H9 (cell line): ENCODE results near the gene DUS2. TPM values are rescaled to one million over a fixed set of nuclear protein-coding genes. Genes with fewer than 3 reads are reported as not detected.

ENCODE experiments used
- DNase-seq: peaks from one replicate; pipeline ENCODE4 v3.0.0-alpha.2; 2017
- H2AFZ ChIP-seq: one replicate; pipeline ENCODE4 v1.6.1; 2013; ENCODE audit warnings: mild to moderate bottlenecking, low read length, control low read depth, moderate library complexity
- H2AK5ac ChIP-seq: 2 replicates; pipeline ENCODE4 v1.6.1; 2013; ENCODE audit warnings: low read length, control low read depth, mixed read lengths; ENCODE audit not compliant: insufficient read length
- H2BK120ac ChIP-seq: one replicate; pipeline ENCODE4 v1.6.1; 2013; ENCODE audit warnings: low read depth, mild to moderate bottlenecking, low read length, control low read depth, inconsistent platforms; ENCODE audit not compliant: poor library complexity, severe bottlenecking
- H2BK12ac ChIP-seq: 2 replicates; pipeline ENCODE4 v1.6.1; 2013; ENCODE audit warnings: low read length, control low read depth, mixed read lengths, low read depth; ENCODE audit not compliant: insufficient read length
- H2BK15ac ChIP-seq: 2 replicates; pipeline ENCODE4 v1.6.1; 2013; ENCODE audit warnings: low read depth, low read length, control low read depth
- H2BK20ac ChIP-seq: one replicate; pipeline ENCODE4 v1.6.1; 2013; ENCODE audit warnings: low read depth, mild to moderate bottlenecking, low read length, control low read depth, inconsistent platforms; ENCODE audit not compliant: poor library complexity, severe bottlenecking
- H2BK5ac ChIP-seq: 2 replicates; pipeline ENCODE4 v1.6.1; 2013; ENCODE audit warnings: low read length, control low read depth, mixed read lengths; ENCODE audit not compliant: insufficient read length
- H3K14ac ChIP-seq: 2 replicates; pipeline ENCODE4 v1.6.1; 2013; ENCODE audit warnings: low read length, control low read depth; ENCODE audit not compliant: insufficient read depth
- H3K18ac ChIP-seq: 2 replicates; pipeline ENCODE4 v1.6.1; 2013; ENCODE audit warnings: low read depth, mild to moderate bottlenecking, mixed read lengths, low read length, control low read depth; ENCODE audit not compliant: insufficient read length
- H3K23ac ChIP-seq: 2 replicates; pipeline ENCODE4 v1.6.1; 2013; ENCODE audit warnings: low read length, control low read depth, mixed read lengths, low read depth; ENCODE audit not compliant: insufficient read length
- H3K23me2 ChIP-seq: 2 replicates; pipeline ENCODE4 v1.6.1; 2013; ENCODE audit warnings: low read depth, mild to moderate bottlenecking, mixed read lengths, low read length, control low read depth; ENCODE audit not compliant: insufficient read length, poor library complexity, severe bottlenecking
- H3K27ac ChIP-seq: 2 replicates; pipeline ENCODE4 v1.5.1; 2013; ENCODE audit warnings: low read length, control low read depth, mixed read lengths, low read depth; ENCODE audit not compliant: insufficient read length
- H3K27me3 ChIP-seq: 2 replicates; pipeline ENCODE4 v1.6.1; 2013; ENCODE audit warnings: low read length, control low read depth, inconsistent platforms; ENCODE audit not compliant: insufficient read depth
- H3K4ac ChIP-seq: 2 replicates; pipeline ENCODE4 v1.6.1; 2013; ENCODE audit warnings: low read depth, mild to moderate bottlenecking, control low read depth, inconsistent platforms, low read length, moderate library complexity
- H3K4me1 ChIP-seq: 2 replicates; pipeline ENCODE4 v1.6.1; 2013; ENCODE audit warnings: low read length, control low read depth, inconsistent platforms; ENCODE audit not compliant: insufficient read depth
- H3K4me2 ChIP-seq: 2 replicates; pipeline ENCODE4 v1.6.1; 2013; ENCODE audit warnings: low read length, control low read depth, mixed read lengths; ENCODE audit not compliant: insufficient read length, insufficient read depth
- H3K56ac ChIP-seq: 2 replicates; pipeline ENCODE4 v1.6.1; 2013; ENCODE audit warnings: low read depth, mild to moderate bottlenecking, mixed read lengths, low read length, control low read depth; ENCODE audit not compliant: insufficient read length
- H3K79me1 ChIP-seq: 2 replicates; pipeline ENCODE4 v1.6.1; 2013; ENCODE audit warnings: low read depth, mild to moderate bottlenecking, moderate library complexity, low read length, control low read depth, inconsistent platforms; ENCODE audit not compliant: insufficient read depth, poor library complexity, severe bottlenecking
- H3K79me2 ChIP-seq: 2 replicates; pipeline ENCODE4 v1.6.1; 2013; ENCODE audit warnings: low read length, control low read depth, inconsistent platforms; ENCODE audit not compliant: insufficient read depth
- H3K9ac ChIP-seq: 2 replicates; pipeline ENCODE4 v1.6.1; 2013; ENCODE audit warnings: low read length, control low read depth, mixed read lengths; ENCODE audit not compliant: insufficient read length; ENCODE audit errors: extremely low read depth
- H3K9me3 ChIP-seq: one replicate; pipeline ENCODE4 v1.6.1; 2013; ENCODE audit warnings: low read depth, low read length, inconsistent platforms; ENCODE audit not compliant: control insufficient read depth
- H3T11ph ChIP-seq: one replicate; pipeline ENCODE4 v1.6.1; 2013; ENCODE audit warnings: mild to moderate bottlenecking, low read length, control low read depth, inconsistent platforms
- H4K20me1 ChIP-seq: one replicate; pipeline ENCODE4 v1.6.1; 2013; ENCODE audit not compliant: control insufficient read depth, insufficient read length, insufficient read depth
- H4K5ac ChIP-seq: 2 replicates; pipeline ENCODE4 v1.6.1; 2013; ENCODE audit warnings: low read depth, mild to moderate bottlenecking, mixed read lengths, low read length, control low read depth; ENCODE audit not compliant: insufficient read length
- H4K8ac ChIP-seq: replicated peaks from 2 replicates; pipeline ENCODE4 v1.6.1; 2013; ENCODE audit warnings: low read length, control low read depth, mixed read lengths, low read depth; ENCODE audit not compliant: insufficient read length
- H4K91ac ChIP-seq: 2 replicates; pipeline ENCODE4 v1.6.1; 2013; ENCODE audit warnings: low read depth, mild to moderate bottlenecking, moderate library complexity, mixed read lengths, low read length, control low read depth; ENCODE audit not compliant: insufficient read length
- H3K27ac Mint-ChIP-seq, 3 experiments: 2 replicates in 2 of 3; 3 replicates in 1 of 3; pipeline ENCODE4 v1.8.0; 2020 to 2021; ENCODE audit warnings: mixed read lengths in 3 of 3, mild to moderate bottlenecking in 1 of 3, moderate library complexity in 1 of 3
- H3K27me3 Mint-ChIP-seq: 2 replicates; pipeline ENCODE4 v1.8.0; 2021; ENCODE audit warnings: low read depth, mild to moderate bottlenecking, moderate library complexity, mixed read lengths
- H3K36me3 Mint-ChIP-seq, 3 experiments: 2 replicates in 2 of 3; 3 replicates in 1 of 3; pipeline ENCODE4 v1.8.0; 2020 to 2021; ENCODE audit warnings: low read depth in 3 of 3, mixed read lengths in 3 of 3; ENCODE audit not compliant: insufficient read depth in 1 of 3
- H3K4me1 Mint-ChIP-seq, 2 experiments: 2 replicates each; pipeline ENCODE4 v1.8.0; 2020; ENCODE audit warnings: mixed read lengths in 2 of 2
- H3K4me3 Mint-ChIP-seq, 2 experiments: 2 replicates in 1 of 2; 3 replicates in 1 of 2; pipeline ENCODE4 v1.8.0; 2020 to 2021; ENCODE audit warnings: mild to moderate bottlenecking in 2 of 2, mixed read lengths in 2 of 2, moderate library complexity in 1 of 2
- H3K9me3 Mint-ChIP-seq, 2 experiments: 2 replicates in 1 of 2; 3 replicates in 1 of 2; pipeline ENCODE4 v1.8.0; 2020; ENCODE audit warnings: mild to moderate bottlenecking in 2 of 2, mixed read lengths in 2 of 2, moderate library complexity in 1 of 2
- CTCF ChIP-seq: fragments of 200-600 bp; sonication (generic); conservative IDR thresholded peaks from 3 replicates; pipeline ENCODE4 v1.8.0; 2021; ENCODE audit warnings: antibody characterized with exemption, mild to moderate bottlenecking
- WGBS: extraction: QIAGEN DNeasy Blood & Tissue Kit; methylation state at CpG from one replicate; pipeline ENCODE4 v1.1.7; 2013; ENCODE audit warnings: missing lambda C conversion rate, low lambda C conversion rate, mixed read lengths; ENCODE audit not compliant: insufficient read length; ENCODE audit errors: extremely low coverage; 5-methylcytosine and 5-hydroxymethylcytosine counted together
- total RNA-seq: library from RNA; stranded (reverse); gene quantifications from 2 replicates; pipeline ENCODE4 v1.2.1, GENCODE V29; 2021

DUS2 gene
- total RNA-seq, 1 experiment from 2014 or later, result 28.5 TPM

- H3K27ac Mint-ChIP-seq, result no peak overlapping the region
- no peaks in the 10 kb centered on the region for H3K4me1 Mint-ChIP-seq
- H3K9ac ChIP-seq, result no peak overlapping the region
- no peak overlapping the region for H2BK5ac ChIP-seq
- no CpG with 5 or more reads among the region's 3 CpGs for WGBS
- no peaks in the 10 kb centered on the region for H3K9me3 Mint-ChIP-seq
- H3K4me3 Mint-ChIP-seq, result no peak overlapping the region
- no peak overlapping the region for H2BK120ac ChIP-seq
- H2AK5ac ChIP-seq, result no peak overlapping the region
- no peak overlapping the region for H2AFZ ChIP-seq
- TF ChIP-seq CTCF, result no peak
- H3K23ac ChIP-seq, result no peak overlapping the region
- H3K9me3 ChIP-seq, result no peaks in the 10 kb centered on the region
- no peak overlapping the region for H3K18ac ChIP-seq
- no peak overlapping the region for H4K8ac ChIP-seq
- H3T11ph ChIP-seq, result no peak overlapping the region
- H3K4ac ChIP-seq, result no peak overlapping the region
- H2BK15ac ChIP-seq, result no peak overlapping the region
- no peak overlapping the region for H3K4me2 ChIP-seq
- H4K5ac ChIP-seq, result no peak overlapping the region
- no peak overlapping the region for H3K27ac ChIP-seq
- H3K79me1 ChIP-seq, result no peaks in the 10 kb centered on the region
- no peaks in the 10 kb centered on the region for H3K27me3 Mint-ChIP-seq
- no peak overlapping the region for H3K56ac ChIP-seq
- no peaks in the 10 kb centered on the region for H3K4me1 ChIP-seq
- H3K79me2 ChIP-seq, result no peaks in the 10 kb centered on the region
- H3K27me3 ChIP-seq, result no peaks in the 10 kb centered on the region
- H3K14ac ChIP-seq, result no peak overlapping the region
- no peaks in the 10 kb centered on the region for H3K23me2 ChIP-seq
- no peak for DNase-seq
- no peak overlapping the region for H4K91ac ChIP-seq
- H2BK20ac ChIP-seq, result no peak overlapping the region
- H3K36me3 Mint-ChIP-seq, result peaks cover 6 to 48% (median 31%) of the 10 kb centered on the region in 3 experiments
- no peaks in the 10 kb centered on the region for H4K20me1 ChIP-seq
- no peak overlapping the region for H2BK12ac ChIP-seq
Observed at GRCh38 chr16:68055395-68055794, 32.3 kb downstream of the DUS2 start.
